WTC11 (cell line): Measurements from ENCODE around the gene SKAP1. TPM values are rescaled to one million over a fixed set of nuclear protein-coding genes. Genes with fewer than 3 reads are reported as not detected.

Experiments used
- ATAC-seq: fragments of 200-7000 bp; cut with Tn5 transposase; 2 replicates; pipeline ENCODE4 v1.10.0; 2021; ENCODE audit warnings: mild to moderate bottlenecking, moderate library complexity
- CTCF ChIA-PET: fragments of 300-600 bp; sonication (Branson Sonifier 250); formaldehyde crosslinking; loops from one replicate; lab custom pipeline; 2021; ENCODE audit warnings: antibody characterized with exemption; lab: Charles Lee
- POLR2A ChIA-PET: fragments of 350-600 bp; sonication (Branson Sonifier 250); formaldehyde crosslinking; loops from one replicate; lab custom pipeline; 2021; ENCODE audit warnings: antibody characterized with exemption; lab: Charles Lee
- DNase-seq: peaks from one replicate; pipeline ENCODE4 v3.0.0; 2021; ENCODE audit warnings: low spot score
- H3K27ac Mint-ChIP-seq: 2 replicates; pipeline ENCODE4 v1.8.0; 2021; ENCODE audit warnings: mixed read lengths
- H3K27me3 Mint-ChIP-seq: 2 replicates; pipeline ENCODE4 v1.8.0; 2021; ENCODE audit warnings: low read depth, mild to moderate bottlenecking, moderate library complexity, mixed read lengths
- H3K36me3 Mint-ChIP-seq: 2 replicates; pipeline ENCODE4 v1.8.0; 2021; ENCODE audit warnings: mixed read lengths
- H3K4me1 Mint-ChIP-seq: 2 replicates; pipeline ENCODE4 v1.8.0; 2022; ENCODE audit warnings: mixed read lengths
- H3K4me3 Mint-ChIP-seq: 2 replicates; pipeline ENCODE4 v1.8.0; 2021; ENCODE audit warnings: mild to moderate bottlenecking, moderate library complexity, mixed read lengths
- H3K9me3 Mint-ChIP-seq: 2 replicates; pipeline ENCODE4 v1.8.0; 2021; ENCODE audit warnings: mixed read lengths
- ETV6 ChIP-seq: sonication (generic); formaldehyde crosslinking; IDR thresholded peaks from 2 replicates; pipeline ENCODE4 v1.8.1; 2022; ENCODE audit warnings: mild to moderate bottlenecking, missing genetic modification reagents
- FOXJ3 ChIP-seq: sonication (generic); formaldehyde crosslinking; IDR thresholded peaks from 2 replicates; pipeline ENCODE4 v1.9.0; 2021; ENCODE audit warnings: missing genetic modification reagents, mild to moderate bottlenecking, borderline replicate concordance
- GRHL2 ChIP-seq: fragments of 250-450 bp; sonication (Bioruptor Pico); IDR thresholded peaks from 2 replicates; pipeline ENCODE4 v1.8.0; 2022; ENCODE audit warnings: mild to moderate bottlenecking, moderate library complexity; ENCODE audit not compliant: insufficient replicate concordance, severe bottlenecking
- JUN ChIP-seq: sonication (generic); formaldehyde crosslinking; IDR thresholded peaks from 2 replicates; pipeline ENCODE4 v1.8.0; 2023; ENCODE audit warnings: mild to moderate bottlenecking, missing genetic modification reagents
- KAT7 ChIP-seq: sonication (generic); formaldehyde crosslinking; IDR thresholded peaks from 2 replicates; pipeline ENCODE4 v1.8.1; 2023; ENCODE audit warnings: missing genetic modification reagents, mild to moderate bottlenecking, borderline replicate concordance
- RELA ChIP-seq: sonication (generic); formaldehyde crosslinking; IDR thresholded peaks from 2 replicates; pipeline ENCODE4 v1.8.1; 2022; ENCODE audit warnings: missing genetic modification reagents, mild to moderate bottlenecking, borderline replicate concordance
- TCF7 ChIP-seq: sonication (generic); formaldehyde crosslinking; IDR thresholded peaks from 2 replicates; pipeline ENCODE4 v1.8.0; 2022; ENCODE audit warnings: mild to moderate bottlenecking, low read depth, missing genetic modification reagents, moderate library complexity
- TEAD1 ChIP-seq: sonication (generic); formaldehyde crosslinking; IDR thresholded peaks from 2 replicates; pipeline ENCODE4 v1.8.0; 2022; ENCODE audit warnings: mild to moderate bottlenecking, missing genetic modification reagents
- ZNF232 ChIP-seq: sonication (generic); formaldehyde crosslinking; IDR thresholded peaks from 2 replicates; pipeline ENCODE4 v1.8.0; 2022; ENCODE audit warnings: mild to moderate bottlenecking, missing genetic modification reagents
- ZNF396 ChIP-seq: fragments of 250-450 bp; sonication (Bioruptor Pico); IDR thresholded peaks from 2 replicates; pipeline ENCODE4 v1.8.0; 2021; ENCODE audit warnings: mild to moderate bottlenecking, moderate library complexity, borderline replicate concordance
- total RNA-seq: library from RNA; stranded (reverse); gene quantifications from 3 replicates; pipeline ENCODE4 v1.2.3, GENCODE V29; 2021
- TF ChIP-seq, protein P1 (sequence below): sonication (generic); formaldehyde crosslinking; IDR thresholded peaks from 2 replicates; pipeline ENCODE4 v1.8.1; 2023; ENCODE audit warnings: mild to moderate bottlenecking, moderate library complexity, missing genetic modification reagents
- TF ChIP-seq, protein P2 (sequence below): fragments of 250-450 bp; sonication (Bioruptor Pico); conservative IDR thresholded peaks from 2 replicates; pipeline ENCODE4 v1.9.0; 2021; ENCODE audit warnings: mild to moderate bottlenecking
- TF ChIP-seq, protein P3 (sequence below): sonication (generic); formaldehyde crosslinking; IDR thresholded peaks from 2 replicates; pipeline ENCODE4 v1.8.1; 2023; ENCODE audit warnings: mild to moderate bottlenecking, missing genetic modification reagents
- TF ChIP-seq, protein P4 (sequence below): sonication (generic); formaldehyde crosslinking; IDR thresholded peaks from 2 replicates; pipeline ENCODE4 v1.8.0; 2022; ENCODE audit warnings: mild to moderate bottlenecking, missing genetic modification reagents
- TF ChIP-seq, protein P5 (sequence below): sonication (generic); formaldehyde crosslinking; IDR thresholded peaks from 2 replicates; pipeline ENCODE4 v1.8.0; 2022; ENCODE audit warnings: missing genetic modification reagents
- TF ChIP-seq, protein P6 (sequence below): sonication (generic); formaldehyde crosslinking; IDR thresholded peaks from 2 replicates; pipeline ENCODE4 v1.8.1; 2022; ENCODE audit warnings: mild to moderate bottlenecking, moderate library complexity, missing genetic modification reagents

SKAP1 gene
- total RNA-seq, 1 experiment from 2014 or later: not detected

DNA sequence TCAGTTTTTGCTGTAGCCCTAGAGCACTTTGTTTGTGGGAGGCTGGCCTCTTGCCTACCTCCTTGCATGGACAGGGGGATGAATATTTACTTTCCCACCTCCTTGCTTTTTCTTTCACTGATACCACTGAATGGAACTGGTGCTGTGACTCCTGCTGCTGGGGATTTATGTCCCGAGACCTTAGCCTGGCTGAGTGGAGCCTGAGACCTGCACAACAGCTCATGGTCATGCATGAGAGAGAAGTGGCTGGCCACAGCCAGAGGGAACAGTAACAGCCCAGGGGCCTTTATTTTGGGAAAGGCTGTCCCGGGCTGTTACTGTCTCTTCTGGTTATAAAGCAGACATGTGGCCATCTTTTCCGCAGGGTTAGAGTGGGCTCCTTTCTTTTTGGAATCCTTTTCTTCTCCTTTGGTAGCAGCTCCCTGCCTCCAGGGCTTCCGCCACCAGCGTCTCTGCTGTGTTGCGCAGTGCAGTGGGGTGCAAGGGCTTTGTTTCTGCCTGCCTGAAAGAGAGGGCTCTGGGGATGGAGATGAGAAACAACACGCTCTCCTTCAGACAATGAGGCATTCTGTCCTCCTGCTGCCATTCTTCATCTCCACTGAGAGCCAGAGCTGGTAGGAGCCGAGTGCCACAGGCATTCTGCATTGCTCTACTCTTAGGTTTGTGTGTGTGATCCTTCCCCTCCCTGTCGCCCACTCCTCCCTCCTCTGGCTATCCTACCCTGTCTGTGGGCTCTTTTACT lies 307.9 kb downstream of the SKAP1 start:
- H3K36me3 Mint-ChIP-seq: peaks cover 41% of the 10 kb centered on the region

DNA sequence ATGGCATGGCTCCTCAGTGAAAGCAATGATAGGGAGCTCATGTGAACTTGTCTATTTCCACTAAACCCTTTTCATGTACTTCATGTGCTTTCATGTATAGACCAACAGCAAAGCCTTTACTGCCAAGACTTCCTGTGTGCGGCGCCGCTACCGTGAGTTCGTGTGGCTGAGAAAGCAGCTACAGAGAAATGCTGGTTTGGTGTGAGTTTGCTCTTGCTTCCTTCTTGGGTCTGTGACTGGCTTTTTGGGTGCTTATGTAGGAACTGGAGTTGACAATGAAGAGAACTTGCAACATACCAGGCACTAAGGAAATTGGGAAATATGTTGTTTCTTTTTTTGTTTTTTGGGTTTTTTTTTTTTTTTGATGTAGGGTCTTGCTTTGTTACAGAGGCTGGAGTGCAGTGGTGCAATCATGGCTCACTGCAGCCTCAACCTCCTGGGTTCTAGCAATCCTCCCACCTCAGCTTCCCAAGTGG lies 316.8 kb downstream of the SKAP1 start:
- H3K36me3 Mint-ChIP-seq: peaks cover 25% of the 10 kb centered on the region
- H3K27me3 Mint-ChIP-seq: no peaks in the 10 kb centered on the region
- ChIA-PET POLR2A (interaction anchor here (0.7 kb wide), 1 partner anchor 27 kb away, joined by 3 read pairs; no protein-coding TSS in a partner anchor), CTCF (interaction anchor here (0.6 to 1.3 kb wide), 3 partner anchors 20 to 108 kb away, joined by 3 to 4 read pairs (median 3); no protein-coding TSS in a partner anchor)
- DNase-seq (no peak), ATAC-seq (no peak)
- H3K4me3 Mint-ChIP-seq: no peak overlapping the region
- TF ChIP-seq, protein P1, sequence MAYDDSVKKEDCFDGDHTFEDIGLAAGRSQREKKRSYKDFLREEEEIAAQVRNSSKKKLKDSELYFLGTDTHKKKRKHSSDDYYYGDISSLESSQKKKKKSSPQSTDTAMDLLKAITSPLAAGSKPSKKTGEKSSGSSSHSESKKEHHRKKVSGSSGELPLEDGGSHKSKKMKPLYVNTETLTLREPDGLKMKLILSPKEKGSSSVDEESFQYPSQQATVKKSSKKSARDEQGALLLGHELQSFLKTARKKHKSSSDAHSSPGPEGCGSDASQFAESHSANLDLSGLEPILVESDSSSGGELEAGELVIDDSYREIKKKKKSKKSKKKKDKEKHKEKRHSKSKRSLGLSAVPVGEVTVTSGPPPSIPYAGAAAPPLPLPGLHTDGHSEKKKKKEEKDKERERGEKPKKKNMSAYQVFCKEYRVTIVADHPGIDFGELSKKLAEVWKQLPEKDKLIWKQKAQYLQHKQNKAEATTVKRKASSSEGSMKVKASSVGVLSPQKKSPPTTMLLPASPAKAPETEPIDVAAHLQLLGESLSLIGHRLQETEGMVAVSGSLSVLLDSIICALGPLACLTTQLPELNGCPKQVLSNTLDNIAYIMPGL (CRISPR knock-in tag): no peak
- TF ChIP-seq, protein P2, sequence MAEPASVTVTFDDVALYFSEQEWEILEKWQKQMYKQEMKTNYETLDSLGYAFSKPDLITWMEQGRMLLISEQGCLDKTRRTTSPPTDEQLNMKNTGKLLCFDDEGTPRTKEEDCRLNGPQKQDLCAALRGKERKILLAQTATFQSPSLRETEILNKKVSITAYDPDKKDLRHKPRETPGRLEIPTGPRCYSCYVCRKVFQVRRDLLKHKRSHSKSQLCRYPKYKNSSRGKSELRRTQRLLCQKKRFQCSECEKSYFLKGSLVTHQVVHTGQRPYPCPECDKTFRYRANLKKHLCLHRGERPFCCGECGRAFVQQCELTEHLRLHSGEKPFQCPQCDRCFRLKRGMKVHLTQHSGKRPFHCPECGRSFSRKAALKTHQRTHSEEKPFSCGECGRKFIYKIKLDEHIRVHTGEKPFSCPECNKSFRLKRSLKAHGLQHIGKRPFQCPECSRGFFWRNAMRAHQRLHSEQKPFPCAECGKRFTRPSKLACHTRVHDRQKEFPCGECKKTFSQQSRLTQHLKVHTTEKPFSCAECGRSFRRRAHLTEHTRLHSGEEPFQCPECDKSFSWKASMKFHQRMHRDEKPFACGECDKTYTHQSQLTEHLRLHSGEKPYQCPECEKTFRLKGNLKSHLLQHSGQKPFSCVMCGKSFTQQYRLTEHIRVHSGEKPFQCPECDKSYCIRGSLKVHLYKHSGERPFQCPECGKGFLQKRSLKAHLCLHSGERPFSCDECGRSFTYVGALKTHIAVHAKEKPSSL: no peak
- TF ChIP-seq ZNF396 (CRISPR knock-in tag) (no peak), RELA (CRISPR knock-in tag) (no peak), KAT7 (CRISPR knock-in tag) (no peak), JUN (CRISPR knock-in tag) (no peak)
- TF ChIP-seq, protein P3, sequence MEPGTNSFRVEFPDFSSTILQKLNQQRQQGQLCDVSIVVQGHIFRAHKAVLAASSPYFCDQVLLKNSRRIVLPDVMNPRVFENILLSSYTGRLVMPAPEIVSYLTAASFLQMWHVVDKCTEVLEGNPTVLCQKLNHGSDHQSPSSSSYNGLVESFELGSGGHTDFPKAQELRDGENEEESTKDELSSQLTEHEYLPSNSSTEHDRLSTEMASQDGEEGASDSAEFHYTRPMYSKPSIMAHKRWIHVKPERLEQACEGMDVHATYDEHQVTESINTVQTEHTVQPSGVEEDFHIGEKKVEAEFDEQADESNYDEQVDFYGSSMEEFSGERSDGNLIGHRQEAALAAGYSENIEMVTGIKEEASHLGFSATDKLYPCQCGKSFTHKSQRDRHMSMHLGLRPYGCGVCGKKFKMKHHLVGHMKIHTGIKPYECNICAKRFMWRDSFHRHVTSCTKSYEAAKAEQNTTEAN (CRISPR knock-in tag): no peak
- TF ChIP-seq, all 79 proteins: peak for 0
- peaks cover 8% of the 10 kb centered on the region for H3K4me1 Mint-ChIP-seq
- H3K9me3 Mint-ChIP-seq: no peaks in the 10 kb centered on the region
- no peak overlapping the region for H3K27ac Mint-ChIP-seq

More for the DNA sequence above, 307.9 kb downstream of the SKAP1 start:
- H3K4me3 Mint-ChIP-seq: no peak overlapping the region
- TF ChIP-seq TEAD1 (CRISPR knock-in tag) (no peak), GRHL2 (CRISPR knock-in tag) (no peak), ZNF232 (CRISPR knock-in tag) (no peak), JUN (CRISPR knock-in tag) (no peak), TCF7 (CRISPR knock-in tag) (no peak), ETV6 (CRISPR knock-in tag) (no peak), FOXJ3 (CRISPR knock-in tag) (no peak)
- TF ChIP-seq, protein P4, sequence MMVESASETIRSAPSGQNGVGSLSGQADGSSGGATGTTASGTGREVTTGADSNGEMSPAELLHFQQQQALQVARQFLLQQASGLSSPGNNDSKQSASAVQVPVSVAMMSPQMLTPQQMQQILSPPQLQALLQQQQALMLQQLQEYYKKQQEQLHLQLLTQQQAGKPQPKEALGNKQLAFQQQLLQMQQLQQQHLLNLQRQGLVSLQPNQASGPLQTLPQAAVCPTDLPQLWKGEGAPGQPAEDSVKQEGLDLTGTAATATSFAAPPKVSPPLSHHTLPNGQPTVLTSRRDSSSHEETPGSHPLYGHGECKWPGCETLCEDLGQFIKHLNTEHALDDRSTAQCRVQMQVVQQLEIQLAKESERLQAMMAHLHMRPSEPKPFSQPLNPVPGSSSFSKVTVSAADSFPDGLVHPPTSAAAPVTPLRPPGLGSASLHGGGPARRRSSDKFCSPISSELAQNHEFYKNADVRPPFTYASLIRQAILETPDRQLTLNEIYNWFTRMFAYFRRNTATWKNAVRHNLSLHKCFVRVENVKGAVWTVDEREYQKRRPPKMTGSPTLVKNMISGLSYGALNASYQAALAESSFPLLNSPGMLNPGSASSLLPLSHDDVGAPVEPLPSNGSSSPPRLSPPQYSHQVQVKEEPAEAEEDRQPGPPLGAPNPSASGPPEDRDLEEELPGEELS (CRISPR knock-in tag): no peak
- TF ChIP-seq, protein P5, sequence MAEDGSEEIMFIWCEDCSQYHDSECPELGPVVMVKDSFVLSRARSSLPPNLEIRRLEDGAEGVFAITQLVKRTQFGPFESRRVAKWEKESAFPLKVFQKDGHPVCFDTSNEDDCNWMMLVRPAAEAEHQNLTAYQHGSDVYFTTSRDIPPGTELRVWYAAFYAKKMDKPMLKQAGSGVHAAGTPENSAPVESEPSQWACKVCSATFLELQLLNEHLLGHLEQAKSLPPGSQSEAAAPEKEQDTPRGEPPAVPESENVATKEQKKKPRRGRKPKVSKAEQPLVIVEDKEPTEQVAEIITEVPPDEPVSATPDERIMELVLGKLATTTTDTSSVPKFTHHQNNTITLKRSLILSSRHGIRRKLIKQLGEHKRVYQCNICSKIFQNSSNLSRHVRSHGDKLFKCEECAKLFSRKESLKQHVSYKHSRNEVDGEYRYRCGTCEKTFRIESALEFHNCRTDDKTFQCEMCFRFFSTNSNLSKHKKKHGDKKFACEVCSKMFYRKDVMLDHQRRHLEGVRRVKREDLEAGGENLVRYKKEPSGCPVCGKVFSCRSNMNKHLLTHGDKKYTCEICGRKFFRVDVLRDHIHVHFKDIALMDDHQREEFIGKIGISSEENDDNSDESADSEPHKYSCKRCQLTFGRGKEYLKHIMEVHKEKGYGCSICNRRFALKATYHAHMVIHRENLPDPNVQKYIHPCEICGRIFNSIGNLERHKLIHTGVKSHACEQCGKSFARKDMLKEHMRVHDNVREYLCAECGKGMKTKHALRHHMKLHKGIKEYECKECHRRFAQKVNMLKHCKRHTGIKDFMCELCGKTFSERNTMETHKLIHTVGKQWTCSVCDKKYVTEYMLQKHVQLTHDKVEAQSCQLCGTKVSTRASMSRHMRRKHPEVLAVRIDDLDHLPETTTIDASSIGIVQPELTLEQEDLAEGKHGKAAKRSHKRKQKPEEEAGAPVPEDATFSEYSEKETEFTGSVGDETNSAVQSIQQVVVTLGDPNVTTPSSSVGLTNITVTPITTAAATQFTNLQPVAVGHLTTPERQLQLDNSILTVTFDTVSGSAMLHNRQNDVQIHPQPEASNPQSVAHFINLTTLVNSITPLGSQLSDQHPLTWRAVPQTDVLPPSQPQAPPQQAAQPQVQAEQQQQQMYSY: no peak
- TF ChIP-seq, protein P6, sequence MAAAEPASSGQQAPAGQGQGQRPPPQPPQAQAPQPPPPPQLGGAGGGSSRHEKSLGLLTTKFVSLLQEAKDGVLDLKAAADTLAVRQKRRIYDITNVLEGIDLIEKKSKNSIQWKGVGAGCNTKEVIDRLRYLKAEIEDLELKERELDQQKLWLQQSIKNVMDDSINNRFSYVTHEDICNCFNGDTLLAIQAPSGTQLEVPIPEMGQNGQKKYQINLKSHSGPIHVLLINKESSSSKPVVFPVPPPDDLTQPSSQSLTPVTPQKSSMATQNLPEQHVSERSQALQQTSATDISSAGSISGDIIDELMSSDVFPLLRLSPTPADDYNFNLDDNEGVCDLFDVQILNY: no peak
- ATAC-seq (no peak), DNase-seq (no peak)
- no peak overlapping the region; the same call in 1 of the 2 replicates for H3K27ac Mint-ChIP-seq
- no peaks in the 10 kb centered on the region for H3K4me1 Mint-ChIP-seq
- no peaks in the 10 kb centered on the region for H3K27me3 Mint-ChIP-seq
- ChIA-PET POLR2A (no interaction called here), CTCF (interaction anchor here (1.4 to 1.7 kb wide), 2 partner anchors 42 to 96 kb away, joined by 8 to 9 read pairs; no protein-coding TSS in a partner anchor)
- H3K9me3 Mint-ChIP-seq: no peaks in the 10 kb centered on the region
